Measurements from ENCODE around the gene REG3G.

REG3G gene

GRCh38 chr2:79065201-79065600 lies 39.7 kb downstream of the REG3G start:
- Histone ChIP-seq H3F3A (ENCODE audit: low read depth) (no peaks in the 10 kb centered on the region), H3K9me3 (ENCODE audit: insufficient read depth, low read depth, low read length) (no peaks in the 10 kb centered on the region)

GRCh38 chr2:79071078-79071477 lies 45.6 kb downstream of the REG3G start:
- no peak overlapping the region for H3K4me3 ChIP-seq (ENCODE audit: low read length, poor library complexity, severe bottlenecking)
- no peak for TF ChIP-seq EZH2phosphoT487 (IDR thresholded peaks at IDR 0.05; ENCODE audit: borderline replicate concordance)
- no peak for TF ChIP-seq CTCF (conservative IDR thresholded peaks at IDR 0.05; ENCODE audit: low read length)
- no peaks in the 10 kb centered on the region for H3K79me2 ChIP-seq (ENCODE audit: insufficient read depth, low read length)
- no peak overlapping the region for H3K9ac ChIP-seq (ENCODE audit: low read depth, low read length, poor library complexity, severe bottlenecking)
- H3K9me3 ChIP-seq (ENCODE audit: insufficient read depth, low read depth, low read length): no peaks in the 10 kb centered on the region
- H3K9me2 ChIP-seq (replicated peaks; ENCODE audit: low read depth, low read length): no peaks in the 10 kb centered on the region
- H2AFZ ChIP-seq (ENCODE audit: low read length): no peak overlapping the region
- H3K4me1 ChIP-seq (ENCODE audit: insufficient read depth, low read length, poor library complexity, severe bottlenecking): no peaks in the 10 kb centered on the region
- H3K4me2 ChIP-seq (ENCODE audit: low read depth, low read length, poor library complexity, severe bottlenecking): no peak overlapping the region
- no peaks in the 10 kb centered on the region for H4K20me1 ChIP-seq (ENCODE audit: insufficient read depth, low read length, poor library complexity, severe bottlenecking)
- H3K27me3 ChIP-seq (ENCODE audit: insufficient read depth, low read length, poor library complexity, severe bottlenecking): no peaks in the 10 kb centered on the region
- H3K36me3 ChIP-seq (ENCODE audit: insufficient read depth, low read length): no peaks in the 10 kb centered on the region
- H3F3A ChIP-seq (ENCODE audit: low read depth): no peaks in the 10 kb centered on the region

More at GRCh38 chr2:79065201-79065600, 39.7 kb downstream of the REG3G start:
- TF ChIP-seq CTCF (conservative IDR thresholded peaks at IDR 0.05; ENCODE audit: low read length) (no peak), EZH2phosphoT487 (IDR thresholded peaks at IDR 0.05; ENCODE audit: borderline replicate concordance) (no peak)
- Histone ChIP-seq H3K4me3 (ENCODE audit: low read length, poor library complexity, severe bottlenecking) (no peak overlapping the region), H3K9me2 (replicated peaks; ENCODE audit: low read depth, low read length) (no peaks in the 10 kb centered on the region), H3K27me3 (ENCODE audit: insufficient read depth, low read length, poor library complexity, severe bottlenecking) (no peaks in the 10 kb centered on the region), H3K36me3 (ENCODE audit: insufficient read depth, low read length) (no peaks in the 10 kb centered on the region), H3K4me2 (ENCODE audit: low read depth, low read length, poor library complexity, severe bottlenecking) (no peak overlapping the region), H3K9ac (ENCODE audit: low read depth, low read length, poor library complexity, severe bottlenecking) (no peak overlapping the region), H2AFZ (ENCODE audit: low read length) (no peak overlapping the region), H3K4me1 (ENCODE audit: insufficient read depth, low read length, poor library complexity, severe bottlenecking) (no peaks in the 10 kb centered on the region), H4K20me1 (ENCODE audit: insufficient read depth, low read length, poor library complexity, severe bottlenecking) (no peaks in the 10 kb centered on the region), H3K79me2 (ENCODE audit: insufficient read depth, low read length) (no peaks in the 10 kb centered on the region)

All from Loucy (cell line).